ENCODE data around the gene IRAK3. TPM values are rescaled to one million over a fixed set of nuclear protein-coding genes. Genes with fewer than 3 reads are reported as not detected.

The IRAK3 gene
- total and polyA plus RNA-seq, 2 donors (not counting 3 experiments of a cell fraction or from before 2014, with no cell fraction given) = 2.3 to 8.5 TPM

GRCh38 chr12:66236969-66237368 lies 48.0 kb downstream of the IRAK3 start:
- FAIRE-seq = no peak
- intact Hi-C loops (cut with micrococcal nuclease) = no loop called here

More at GRCh38 chr12:66236969-66237368, 48.0 kb downstream of the IRAK3 start:
- H3K9me3 ChIP-seq (replicated peaks; ENCODE audit: control insufficient read depth, insufficient read depth, low read length) = no peaks in the 10 kb centered on the region
- no peak overlapping the region for H3K4me3 ChIP-seq (replicated peaks in 1 of 3; ENCODE audit: insufficient read depth in 1 of 3, low read depth in 1 of 3, low read length in 3 of 3)
- H4K20me1 ChIP-seq (replicated peaks; ENCODE audit: control insufficient read depth, extremely low read depth, insufficient read depth, low read length) = no peaks in the 10 kb centered on the region
- dilution Hi-C loops (cut with MboI; ENCODE audit: extremely low pct_ligation_motif_present, low sequenced_read_pairs) = no loop called here
- H3K9ac ChIP-seq (replicated peaks; ENCODE audit: extremely low read depth, insufficient read depth, low read length) = no peak overlapping the region
- CTCF ChIA-PET = no interaction called here
- no peak overlapping the region for H2AFZ ChIP-seq (ENCODE audit: low read depth, low read length)
- TF ChIP-seq POLR2A (IDR thresholded peaks at IDR 0.05; ENCODE audit: low read depth, low read length) (no peak), MAX (IDR thresholded peaks at IDR 0.05; ENCODE audit: insufficient read depth, insufficient read length) (no peak), GATA2 (IDR thresholded peaks at IDR 0.05; ENCODE audit: insufficient read depth, insufficient read length, low read depth, low read length) (no peak), POLR2AphosphoS5 (IDR thresholded peaks at IDR 0.05; ENCODE audit: insufficient read depth, low read depth, low read length) (no peak), JUN (IDR thresholded peaks at IDR 0.05; ENCODE audit: borderline replicate concordance, insufficient read depth, insufficient read length, low read depth) (no peak), CTCF (IDR thresholded peaks at IDR 0.05; ENCODE audit: extremely low read depth in 1 of 2, insufficient read depth in 1 of 2, low read depth in 1 of 2, low read length in 2 of 2) (no peak), EZH2 (IDR thresholded peaks at IDR 0.05; ENCODE audit: borderline replicate concordance, low read depth, low read length, severe bottlenecking) (no peak), FOS (IDR thresholded peaks at IDR 0.05; ENCODE audit: borderline replicate concordance, insufficient read depth, low read length) (no peak), MYC (IDR thresholded peaks at IDR 0.05; ENCODE audit: low read depth, low read length) (no peak)
- DNase-seq (ENCODE audit: low read depth, low spot score) = no peak
- no TSS peak for BruUV-seq (replicated peaks)
- POLR2A ChIA-PET = no interaction called here
- no peaks in the 10 kb centered on the region for H3K27me3 ChIP-seq (ENCODE audit: control insufficient read depth in 2 of 2, insufficient read depth in 2 of 2, low read length in 2 of 2)
- H3K27ac ChIP-seq (ENCODE audit: insufficient read depth, low read depth, low read length) = no peak overlapping the region
- no peak overlapping the region for H3K4me2 ChIP-seq (ENCODE audit: insufficient read depth, low read length)
- no peaks in the 10 kb centered on the region for H3K79me2 ChIP-seq (ENCODE audit: control insufficient read depth, insufficient read depth, low read length)
- peaks cover 3% of the 10 kb centered on the region for H3K4me1 ChIP-seq (ENCODE audit: control insufficient read depth, extremely low read depth, insufficient read depth, low read length)
- H3K9me1 ChIP-seq (replicated peaks; ENCODE audit: control insufficient read depth, extremely low read depth, insufficient read depth, low read length) = no peaks in the 10 kb centered on the region
- no peaks in the 10 kb centered on the region for H3K36me3 ChIP-seq (ENCODE audit: control insufficient read depth in 2 of 2, extremely low read depth in 1 of 2, insufficient read depth in 2 of 2, low read length in 2 of 2)

Measured in endothelial cell of umbilical vein (primary cell).